Activated CD8-positive, alpha-beta memory T cell treated with anti-CD3 and anti-CD28 coated beads for 48 hours (primary cell): ENCODE data around the gene ALDH16A1.
"Not testable (repeated sequence)": the region's sequence is repeated elsewhere in the genome, so short reads cannot be mapped to it uniquely, and the experiment has no call there.

Experiments used
- DNase-seq, 3 experiments: peaks; one replicate each; pipeline ENCODE4 v3.0.0-alpha.2; 2020; ENCODE audit warnings: low read depth in 2 of 3, low spot score in 2 of 3

The ALDH16A1 gene

DNA sequence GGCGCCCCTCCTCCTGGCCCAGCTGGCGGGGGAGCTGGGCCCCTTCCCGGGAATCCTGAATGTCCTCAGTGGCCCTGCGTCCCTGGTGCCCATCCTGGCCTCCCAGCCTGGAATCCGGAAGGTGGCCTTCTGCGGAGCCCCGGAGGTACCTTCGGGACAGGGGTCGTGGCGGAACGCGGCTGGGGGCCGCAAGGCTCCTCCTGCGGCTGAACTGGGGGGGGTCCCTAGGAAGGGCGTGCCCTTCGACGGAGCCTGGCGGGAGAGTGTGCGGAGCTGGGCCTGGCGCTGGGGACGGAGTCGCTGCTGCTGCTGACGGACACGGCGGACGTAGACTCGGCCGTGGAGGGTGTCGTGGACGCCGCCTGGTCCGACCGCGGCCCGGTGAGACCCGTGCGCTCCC is 8.6 kb downstream of the ALDH16A1 start:
- DNase-seq = no peak

DNA sequence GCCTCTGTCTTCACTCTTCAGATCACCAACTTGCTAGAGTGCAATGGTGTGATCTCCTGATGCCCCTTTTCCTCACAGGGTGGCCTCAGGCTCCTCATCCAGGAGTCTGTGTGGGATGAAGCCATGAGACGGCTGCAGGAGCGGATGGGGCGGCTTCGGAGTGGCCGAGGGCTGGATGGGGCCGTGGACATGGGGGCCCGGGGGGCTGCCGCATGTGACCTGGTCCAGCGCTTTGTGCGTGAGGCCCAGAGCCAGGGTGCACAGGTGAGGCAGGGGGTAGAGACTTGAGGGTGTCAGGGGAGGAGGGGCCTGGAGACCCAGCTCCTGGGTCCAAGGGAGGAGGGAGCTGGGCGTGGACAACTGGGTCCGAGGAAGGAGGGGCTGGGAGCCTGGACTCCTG is 9.5 kb downstream of the ALDH16A1 start:
- DNase-seq = no peak

DNA sequence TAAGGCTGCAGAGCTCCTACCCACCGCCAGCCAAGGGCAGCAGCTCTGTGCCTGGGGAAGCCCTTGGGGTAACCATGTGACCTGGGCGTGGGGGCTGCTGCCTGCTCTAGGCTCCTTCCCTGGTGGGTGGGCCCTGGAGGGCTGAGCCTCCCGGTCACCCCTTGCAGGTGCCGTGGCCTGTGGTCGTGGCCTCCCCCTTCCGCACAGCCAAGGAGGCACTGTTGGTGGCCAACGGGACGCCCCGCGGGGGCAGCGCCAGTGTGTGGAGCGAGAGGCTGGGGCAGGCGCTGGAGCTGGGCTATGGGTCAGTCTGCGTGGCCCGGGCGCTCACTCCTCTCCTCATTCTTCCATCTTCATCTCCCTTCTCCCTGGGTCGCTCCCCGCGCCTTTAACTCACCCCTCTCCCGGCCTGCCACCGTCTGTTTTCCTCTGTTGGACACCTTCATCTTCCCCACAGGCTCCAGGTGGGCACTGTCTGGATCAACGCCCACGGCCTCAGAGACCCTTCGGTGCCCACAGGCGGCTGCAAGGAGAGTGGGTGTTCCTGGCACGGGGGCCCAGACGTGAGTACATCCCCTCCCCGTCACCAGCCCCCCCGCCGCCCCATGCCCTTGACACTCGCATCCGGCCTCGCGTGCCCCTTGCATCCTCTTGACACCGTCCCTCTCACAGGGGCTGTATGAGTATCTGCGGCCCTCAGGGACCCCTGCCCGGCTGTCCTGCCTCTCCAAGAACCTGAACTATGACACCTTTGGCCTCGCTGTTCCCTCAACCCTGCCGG is 11.1 kb downstream of the ALDH16A1 start:
- no peak for DNase-seq

DNA sequence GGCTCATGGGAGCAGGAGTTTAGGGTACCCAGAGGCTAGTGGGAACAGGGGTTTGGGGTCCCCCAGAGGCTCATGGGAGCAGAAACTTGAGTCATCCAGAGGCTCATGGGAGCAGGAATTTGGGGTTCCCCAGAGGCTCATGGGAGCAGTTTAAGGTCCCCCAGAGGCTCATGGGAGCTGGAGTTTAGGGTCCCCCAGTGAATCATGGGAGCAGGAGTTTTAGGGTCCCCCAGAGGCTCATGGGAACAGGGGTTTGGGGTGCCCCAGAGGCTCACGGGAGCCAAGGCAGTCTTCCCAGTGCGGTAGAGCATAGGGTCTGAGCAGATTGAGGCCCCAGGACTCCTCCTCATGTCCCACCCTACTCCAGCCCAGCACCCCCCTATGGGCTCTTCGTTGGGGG is 12.3 kb downstream of the ALDH16A1 start:
- no peak for DNase-seq

DNA sequence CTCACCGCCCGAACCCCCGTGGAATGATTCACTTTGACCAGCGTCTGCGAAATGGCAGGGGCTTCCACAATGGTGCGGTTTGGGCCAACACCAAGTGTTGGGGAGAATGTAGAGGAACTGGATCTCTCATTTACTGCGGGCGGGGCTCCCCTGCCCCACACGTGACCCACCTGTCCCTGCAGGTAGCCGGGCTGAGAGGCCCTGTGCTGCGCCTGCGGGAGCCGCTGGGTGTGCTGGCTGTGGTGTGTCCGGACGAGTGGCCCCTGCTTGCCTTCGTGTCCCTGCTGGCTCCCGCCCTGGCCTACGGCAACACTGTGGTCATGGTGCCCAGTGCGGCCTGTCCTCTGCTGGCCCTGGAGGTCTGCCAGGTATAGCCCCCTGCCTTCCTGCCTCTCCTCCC is 15.2 kb downstream of the ALDH16A1 start:
- DNase-seq = no peak

DNA sequence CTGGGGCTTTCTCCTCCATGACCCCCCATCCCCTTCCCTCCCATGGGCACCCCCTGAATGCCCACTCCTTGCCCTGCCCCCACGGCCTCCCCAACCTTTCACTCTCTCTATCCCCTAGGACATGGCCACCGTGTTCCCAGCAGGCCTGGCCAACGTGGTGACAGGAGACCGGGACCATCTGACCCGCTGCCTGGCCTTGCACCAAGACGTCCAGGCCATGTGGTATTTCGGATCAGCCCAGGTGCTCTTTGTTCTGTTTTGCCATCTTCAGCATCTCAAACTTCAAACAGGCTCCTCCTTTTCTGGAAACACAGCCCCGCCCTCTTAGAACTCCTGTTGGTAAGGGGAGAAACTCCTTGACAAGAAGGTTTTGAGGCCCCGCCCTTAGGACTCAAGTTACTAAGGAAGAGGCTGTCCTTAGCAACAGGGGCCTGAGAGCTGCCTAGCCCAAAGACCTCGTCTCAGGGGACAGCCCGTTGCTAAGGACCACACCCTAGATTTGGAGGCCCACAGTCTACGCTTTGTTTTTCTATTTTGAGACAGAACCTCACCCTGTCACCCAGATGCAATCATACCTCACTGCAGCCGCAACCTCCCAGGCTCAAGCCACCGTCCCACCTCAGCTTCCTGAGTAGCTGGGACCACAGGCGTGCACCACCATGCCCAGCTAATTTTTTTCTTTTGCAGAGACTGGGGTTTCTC is 15.9 kb downstream of the ALDH16A1 start:
- DNase-seq = peak in 1 of 3 experiments; percentile 63

DNA sequence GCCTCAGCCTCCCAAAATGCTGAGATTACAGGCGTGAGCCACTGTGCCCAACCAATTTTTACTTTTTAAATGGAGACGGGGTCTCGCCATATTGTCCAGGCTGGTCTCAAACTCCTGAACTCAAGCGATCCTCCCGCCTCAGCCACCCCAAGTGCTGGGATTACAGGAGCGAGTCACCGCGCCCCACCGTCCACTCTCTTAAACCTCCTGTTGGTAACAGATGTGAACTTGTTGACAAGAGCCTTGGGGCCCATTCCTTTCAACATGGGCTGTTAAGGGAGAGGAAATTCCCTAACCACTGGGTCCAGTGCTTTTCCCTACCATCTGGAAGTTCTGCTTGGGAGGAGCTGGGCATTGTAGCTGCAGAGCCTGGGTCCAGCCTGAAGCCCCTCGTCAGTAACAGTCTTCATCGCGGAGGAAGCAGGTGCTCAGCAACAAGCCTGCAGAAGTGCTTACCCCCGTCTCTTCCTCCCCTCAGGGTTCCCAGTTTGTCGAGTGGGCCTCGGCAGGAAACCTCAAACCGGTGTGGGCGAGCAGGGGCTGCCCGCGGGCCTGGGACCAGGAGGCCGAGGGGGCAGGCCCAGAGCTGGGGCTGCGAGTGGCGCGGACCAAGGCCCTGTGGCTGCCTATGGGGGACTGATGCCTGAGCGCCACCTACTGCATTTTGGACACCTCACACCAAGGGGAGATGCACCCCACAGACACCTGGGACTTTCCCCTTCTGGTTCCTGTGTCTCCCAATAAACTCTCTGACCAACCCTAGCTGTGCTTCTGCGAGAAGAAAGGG is 17.0 kb downstream of the ALDH16A1 start:
- DNase-seq = peak in 1 of 3 experiments; percentile 91

DNA sequence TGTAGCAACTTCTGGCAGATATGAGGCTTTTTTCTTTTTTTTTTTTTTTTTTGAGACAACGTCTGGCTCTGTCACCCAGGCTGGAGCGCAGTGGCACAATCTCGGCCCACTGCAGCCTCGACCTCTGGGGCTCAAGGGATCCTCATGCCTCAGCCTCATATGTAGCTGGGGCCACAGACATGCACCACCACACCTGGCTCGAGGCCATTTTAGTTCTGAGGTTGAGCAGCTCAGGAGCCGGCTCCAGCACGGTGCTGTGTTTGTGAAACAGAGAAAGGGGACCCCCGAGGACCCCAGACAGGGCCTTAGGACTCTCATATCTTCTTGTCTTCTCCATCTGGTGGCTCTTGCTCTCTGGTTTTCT is 17.6 kb downstream of the ALDH16A1 start:
- no peak for DNase-seq

DNA sequence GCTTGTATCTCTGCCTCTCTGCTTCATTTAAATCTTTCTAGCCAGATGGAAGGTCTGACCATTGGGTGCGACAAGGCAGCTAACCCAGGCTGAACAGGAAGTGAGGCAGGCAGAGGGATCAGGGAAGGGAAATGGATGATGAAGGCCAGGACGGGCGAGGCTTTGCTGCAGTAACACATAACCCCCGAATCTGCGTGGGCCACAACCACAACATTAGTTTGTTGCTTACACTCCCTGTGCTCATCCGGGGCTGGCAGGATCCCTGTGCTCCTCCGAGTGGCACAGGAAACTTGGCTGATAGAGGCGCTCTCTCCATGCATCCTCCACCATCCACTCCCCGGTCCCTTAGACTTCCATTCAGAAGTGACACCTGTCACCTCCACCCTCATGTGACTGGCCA is 19.9 kb downstream of the ALDH16A1 start:
- DNase-seq = no peak

DNA sequence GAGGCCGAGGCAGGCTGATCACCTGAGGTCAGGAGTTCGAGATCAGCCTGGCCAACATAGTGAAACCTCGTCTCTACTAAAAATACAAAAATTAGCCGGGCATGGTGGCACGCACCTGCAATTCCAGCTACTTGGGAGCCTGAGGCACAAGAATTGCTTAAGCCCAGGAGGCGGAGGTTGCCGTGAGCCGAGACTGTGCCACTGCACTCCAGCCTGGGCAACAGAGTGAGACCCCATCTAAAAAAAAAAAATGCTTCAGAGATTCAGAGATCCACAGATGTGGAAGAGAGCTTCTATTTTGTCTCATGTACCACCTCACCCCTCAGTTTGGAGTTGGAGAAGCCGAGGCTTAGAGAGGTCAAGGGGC is 20.5 kb downstream of the ALDH16A1 start:
- DNase-seq = not testable (repeated sequence)

DNA sequence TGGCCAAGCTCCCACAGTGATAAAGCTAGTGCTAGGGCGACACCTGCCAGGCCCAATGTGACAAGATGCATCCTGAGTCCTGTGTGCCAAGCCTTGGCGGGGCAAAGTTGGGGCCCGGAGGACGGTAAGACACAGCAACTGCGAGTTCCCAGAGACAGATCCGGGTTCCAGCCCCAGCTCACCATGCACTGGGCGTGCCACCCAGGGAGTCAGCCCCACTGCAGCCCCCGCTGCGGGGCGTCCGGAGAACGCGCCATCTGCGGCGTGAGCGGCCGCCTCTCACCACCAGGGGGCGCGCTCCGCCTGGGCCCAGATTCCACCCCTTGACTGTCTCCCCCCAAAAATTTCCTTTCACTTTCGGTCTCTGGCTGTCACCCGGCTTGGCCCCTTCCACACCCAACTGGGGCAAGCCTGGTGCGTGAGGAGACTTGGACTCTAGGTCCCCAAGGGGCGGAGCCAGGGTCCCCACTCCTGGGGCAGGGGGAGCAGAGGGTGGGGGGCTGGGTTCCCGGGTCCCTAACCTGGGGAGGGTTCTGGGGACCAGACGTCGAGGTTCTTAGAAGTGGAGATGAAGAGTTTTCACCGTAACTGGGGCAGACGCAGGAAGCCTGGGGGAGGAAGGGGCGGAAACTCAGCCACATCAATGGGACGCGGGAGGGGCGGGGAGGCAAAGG is 21.0 kb downstream of the ALDH16A1 start, which contains the start of gene FLT3LG:
Gene FLT3LG (plus strand): TSS at position 348 of the 674 bp plus-strand sequence. CDS start 425 bp downstream, outside the sequence.
- DNase-seq = peak; percentile 79 to 83 (median 82)

DNA sequence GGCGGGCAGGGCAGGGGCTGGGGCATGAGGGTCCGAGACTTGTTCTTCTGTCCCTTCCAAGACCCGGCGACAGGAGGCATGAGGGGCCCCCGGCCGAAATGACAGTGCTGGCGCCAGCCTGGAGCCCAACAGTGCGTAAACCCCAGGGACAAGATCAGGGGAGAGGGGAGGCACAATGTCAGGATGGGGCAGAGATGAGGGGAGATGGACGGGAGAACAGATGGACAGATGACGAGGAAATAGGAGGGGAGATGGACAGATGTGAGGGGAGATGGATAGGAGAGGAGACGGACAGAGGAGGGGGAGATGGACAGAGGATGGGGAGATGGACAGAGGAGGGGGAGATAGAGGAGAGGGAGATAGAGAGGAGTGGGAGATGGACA is 21.5 kb downstream of the ALDH16A1 start:
- DNase-seq = no peak

DNA sequence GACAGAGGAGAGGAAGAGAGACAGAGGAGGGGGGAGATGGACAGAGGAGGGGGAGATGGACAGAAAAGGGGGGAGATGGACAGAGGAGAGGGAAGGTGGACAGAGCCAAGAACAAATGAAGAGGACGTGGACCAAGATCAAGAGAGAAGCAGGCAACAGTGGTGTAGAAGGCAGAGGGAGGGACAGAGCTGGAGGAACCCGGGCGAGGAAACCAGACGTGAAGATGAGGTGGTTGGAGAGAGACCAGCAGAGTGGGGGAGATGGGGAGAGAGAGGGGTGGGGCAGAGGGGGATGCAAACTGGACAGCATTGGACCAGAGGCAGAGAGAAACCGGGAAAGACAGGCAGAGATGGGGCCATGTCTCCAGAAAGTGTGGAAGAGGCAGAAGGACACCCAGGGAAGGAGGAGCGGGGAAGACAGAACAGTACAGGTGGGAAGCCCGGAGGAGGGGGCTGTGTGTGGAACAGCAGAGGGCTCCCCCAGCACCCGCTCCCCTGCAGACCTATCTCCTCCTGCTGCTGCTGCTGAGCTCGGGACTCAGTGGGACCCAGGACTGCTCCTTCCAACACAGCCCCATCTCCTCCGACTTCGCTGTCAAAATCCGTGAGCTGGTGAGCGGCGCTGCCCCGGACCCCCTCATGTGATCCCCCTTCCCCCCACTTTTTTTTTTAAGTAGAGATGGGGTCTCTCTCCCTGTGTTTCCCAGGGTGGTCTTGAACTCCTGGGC is 22.3 kb downstream of the ALDH16A1 start:
- DNase-seq = no peak

DNA sequence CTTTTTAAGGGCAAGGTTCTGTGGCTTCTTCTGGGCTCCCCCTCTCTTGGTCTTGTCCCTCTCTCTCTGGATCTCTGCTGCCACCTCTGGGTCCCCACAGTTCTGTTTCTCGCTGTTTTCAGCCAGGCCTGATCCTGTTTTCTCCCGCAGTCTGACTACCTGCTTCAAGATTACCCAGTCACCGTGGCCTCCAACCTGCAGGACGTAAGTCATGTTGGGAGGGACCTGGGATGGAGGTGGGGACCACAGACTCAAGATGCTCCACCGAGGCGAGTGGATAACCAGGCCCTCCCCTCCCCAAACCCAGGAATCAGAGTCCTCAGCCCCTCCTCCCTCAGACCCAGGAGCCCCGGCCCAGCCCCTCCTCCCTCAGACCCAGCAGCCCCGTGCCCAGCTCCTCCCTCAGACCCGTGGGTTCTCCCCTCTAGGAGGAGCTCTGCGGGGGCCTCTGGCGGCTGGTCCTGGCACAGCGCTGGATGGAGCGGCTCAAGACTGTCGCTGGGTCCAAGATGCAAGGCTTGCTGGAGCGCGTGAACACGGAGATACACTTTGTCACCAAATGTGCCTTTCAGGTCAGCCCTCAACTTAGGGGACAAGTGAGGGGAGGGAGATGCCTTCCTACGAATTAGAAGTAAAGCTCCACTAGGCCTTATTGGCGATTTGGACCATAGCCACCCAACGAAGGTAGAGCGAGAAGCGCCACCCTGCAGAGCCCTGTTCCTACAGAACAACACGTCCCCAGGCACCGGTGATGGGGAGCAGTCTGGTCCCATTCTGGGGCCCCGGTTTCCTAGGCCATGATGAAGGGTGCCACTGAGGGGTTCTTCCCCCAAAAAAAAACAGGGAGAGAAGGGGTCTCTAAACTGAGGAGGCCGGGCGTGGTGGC is 23.2 kb downstream of the ALDH16A1 start:
- no peak for DNase-seq

DNA sequence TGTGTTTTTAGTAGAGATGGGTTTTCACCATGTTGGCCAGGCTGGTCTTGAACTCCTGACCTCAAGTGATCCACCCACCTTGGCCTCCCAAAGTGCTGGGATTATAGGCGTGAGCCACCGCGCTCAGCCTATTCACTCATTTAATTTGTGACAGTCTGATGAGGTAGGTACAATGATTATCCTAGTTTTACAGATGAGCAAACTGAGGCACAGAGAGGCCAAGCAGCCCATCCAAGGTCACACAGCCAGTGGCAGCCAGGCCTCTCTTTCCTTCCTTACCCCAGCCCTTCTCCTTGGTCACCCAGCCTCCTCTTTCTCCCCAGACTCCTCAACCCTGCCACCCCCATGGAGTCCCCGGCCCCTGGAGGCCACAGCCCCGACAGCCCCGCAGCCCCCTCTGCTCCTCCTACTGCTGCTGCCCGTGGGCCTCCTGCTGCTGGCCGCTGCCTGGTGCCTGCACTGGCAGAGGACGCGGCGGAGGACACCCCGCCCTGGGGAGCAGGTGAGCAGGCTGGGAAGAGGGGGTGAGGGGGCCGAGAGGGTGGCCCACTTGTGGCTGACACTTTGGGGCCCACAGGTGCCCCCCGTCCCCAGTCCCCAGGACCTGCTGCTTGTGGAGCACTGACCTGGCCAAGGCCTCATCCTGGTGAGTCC is 27.1 kb downstream of the ALDH16A1 start:
- no peak for DNase-seq

DNA sequence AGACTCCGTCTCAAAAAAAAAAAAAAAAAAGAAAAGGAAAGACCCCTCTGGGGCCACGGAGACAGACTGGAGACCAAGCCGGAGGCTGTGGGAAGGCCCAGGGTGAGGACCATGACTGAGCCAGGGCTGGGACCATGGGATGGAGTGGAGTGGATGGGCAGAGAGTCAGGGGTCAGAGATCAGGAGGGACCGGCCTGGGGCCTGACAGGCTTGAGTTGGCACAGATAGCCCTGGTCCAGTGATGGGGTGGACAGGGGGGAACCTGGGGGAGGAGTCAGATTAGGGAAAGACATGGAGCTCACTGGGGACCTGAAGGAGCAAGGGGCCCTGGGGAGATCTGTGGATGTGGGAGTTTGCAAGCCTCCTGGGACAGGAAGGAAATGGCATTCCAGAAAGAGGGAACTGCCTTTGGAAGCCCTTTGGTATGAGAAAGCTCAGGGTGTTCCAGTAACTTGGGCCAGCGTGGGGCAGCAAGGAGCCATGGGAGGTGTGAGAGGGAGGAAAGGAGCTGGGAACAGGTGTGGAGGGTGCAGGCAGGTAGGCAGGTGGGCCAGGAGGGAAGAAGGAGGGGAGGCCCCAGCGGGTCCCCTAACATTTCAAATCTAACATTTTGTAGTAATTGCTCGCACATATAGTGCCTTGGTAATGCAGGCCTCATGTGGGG is 28.1 kb downstream of the ALDH16A1 start:
- no peak for DNase-seq

DNA sequence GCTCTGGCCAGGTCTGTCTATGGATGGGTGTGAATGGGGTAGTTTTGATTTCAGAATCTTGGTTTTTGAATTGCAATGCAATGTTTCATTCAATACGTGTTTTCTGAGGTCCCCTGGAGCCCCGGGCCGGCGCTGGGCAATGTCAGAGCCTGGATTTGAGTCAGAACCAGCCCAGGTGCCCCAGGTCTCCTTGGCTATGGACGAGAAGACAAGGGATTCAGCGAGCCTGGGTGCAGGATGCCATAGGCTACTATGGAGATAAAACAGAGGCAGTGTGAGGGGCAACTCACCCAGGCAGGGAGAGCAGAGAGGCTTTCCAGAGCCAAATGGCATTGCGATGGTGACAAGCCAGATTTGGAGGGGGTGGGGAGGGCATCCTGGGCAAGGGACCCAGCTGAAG is 33.2 kb downstream of the ALDH16A1 start:
- no peak for DNase-seq

DNA sequence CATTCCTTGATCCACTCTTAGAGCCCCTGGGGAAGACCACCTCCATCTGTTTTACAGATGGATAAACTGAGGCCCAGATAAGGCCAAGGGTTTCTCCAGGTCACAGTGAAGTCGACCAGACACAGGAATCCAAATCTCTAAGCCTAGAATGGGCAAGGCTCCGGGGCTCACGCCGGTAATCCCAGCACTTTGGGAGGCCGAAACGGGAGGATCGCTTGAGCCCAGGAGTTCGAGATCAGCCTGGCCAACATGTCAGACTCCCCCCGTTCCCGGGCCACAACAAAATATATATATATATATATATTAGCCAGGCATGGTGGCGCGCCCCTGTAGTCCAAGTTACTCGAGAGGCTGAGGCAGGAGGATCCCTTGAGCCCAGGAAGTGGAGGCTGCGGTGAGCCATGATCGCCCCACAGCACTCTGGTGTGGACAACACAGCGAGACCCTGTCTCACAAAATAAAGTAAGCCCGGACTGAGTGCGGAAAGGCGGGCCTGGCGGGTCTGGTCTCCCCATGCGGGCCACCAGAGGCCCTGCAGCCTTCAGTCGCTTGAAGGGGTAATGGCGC is 33.8 kb downstream of the ALDH16A1 start:
- no peak for DNase-seq
